Fibroblast of lung (primary cell): ENCODE results near the gene GRIK1.

Experiments used
- EZH2 ChIP-seq: IDR thresholded peaks from 2 replicates; pipeline ENCODE4 v1.5.1; 2012; ENCODE audit warnings: low read length, control low read depth, mild to moderate bottlenecking; ENCODE audit errors: missing control alignments
- TF ChIP-seq, protein P1 (sequence below), 2 donors: IDR thresholded peaks in 1 of 2; conservative IDR thresholded peaks in 1 of 2; 1 replicate in 1 of 2; 2 replicates in 1 of 2; pipeline ENCODE4 v1.5.1; 2011 to 2012; ENCODE audit warnings: low read length in 2 of 2, control low read depth in 1 of 2, inconsistent platforms in 1 of 2, low read depth in 1 of 2, mild to moderate bottlenecking in 1 of 2

DNA sequence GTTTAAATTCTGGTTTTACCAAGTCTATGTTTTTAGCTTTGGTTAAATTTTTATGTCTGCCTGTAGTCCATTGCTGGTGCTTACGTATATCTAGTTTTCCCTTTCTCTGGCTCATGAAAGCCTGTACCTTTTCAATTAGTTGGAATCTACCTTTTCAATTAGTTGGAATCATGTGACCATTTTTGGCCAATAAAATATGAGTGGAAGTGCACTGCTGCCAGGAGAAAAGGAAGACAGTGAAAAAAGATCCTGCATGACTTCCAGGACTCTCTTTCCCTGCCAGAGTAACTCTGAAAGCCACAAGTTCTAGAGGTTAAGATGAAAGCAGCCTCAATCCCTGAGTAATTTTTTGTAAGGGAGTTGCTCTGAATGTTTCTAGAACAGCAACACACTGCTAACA is 2.2 kb upstream of the GRIK1 start:
- TF ChIP-seq, protein P1, sequence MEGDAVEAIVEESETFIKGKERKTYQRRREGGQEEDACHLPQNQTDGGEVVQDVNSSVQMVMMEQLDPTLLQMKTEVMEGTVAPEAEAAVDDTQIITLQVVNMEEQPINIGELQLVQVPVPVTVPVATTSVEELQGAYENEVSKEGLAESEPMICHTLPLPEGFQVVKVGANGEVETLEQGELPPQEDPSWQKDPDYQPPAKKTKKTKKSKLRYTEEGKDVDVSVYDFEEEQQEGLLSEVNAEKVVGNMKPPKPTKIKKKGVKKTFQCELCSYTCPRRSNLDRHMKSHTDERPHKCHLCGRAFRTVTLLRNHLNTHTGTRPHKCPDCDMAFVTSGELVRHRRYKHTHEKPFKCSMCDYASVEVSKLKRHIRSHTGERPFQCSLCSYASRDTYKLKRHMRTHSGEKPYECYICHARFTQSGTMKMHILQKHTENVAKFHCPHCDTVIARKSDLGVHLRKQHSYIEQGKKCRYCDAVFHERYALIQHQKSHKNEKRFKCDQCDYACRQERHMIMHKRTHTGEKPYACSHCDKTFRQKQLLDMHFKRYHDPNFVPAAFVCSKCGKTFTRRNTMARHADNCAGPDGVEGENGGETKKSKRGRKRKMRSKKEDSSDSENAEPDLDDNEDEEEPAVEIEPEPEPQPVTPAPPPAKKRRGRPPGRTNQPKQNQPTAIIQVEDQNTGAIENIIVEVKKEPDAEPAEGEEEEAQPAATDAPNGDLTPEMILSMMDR (conservative IDR thresholded peaks at IDR 0.05 in 1 of 2, IDR thresholded peaks at IDR 0.05 in 1 of 2; ENCODE audit: low read depth in 1 of 2, low read length in 2 of 2): no peak
- TF ChIP-seq EZH2: no peak
